T-helper 1 cell treated with Interleukin-12 subunit alpha and Interleukin-12 subunit beta and Interleukin-4 antibody, amounts not matched to agents 30 ng/mL and 1 ng/mL, for 36 hours (primary cell): Measurements from ENCODE around the gene SPANXN3. TPM values are rescaled to one million over a fixed set of nuclear protein-coding genes. Genes with fewer than 3 reads are reported as not detected.
"Not testable (repeated sequence)": the region's sequence is repeated elsewhere in the genome, so short reads cannot be mapped to it uniquely, and the experiment has no call there.

Experiments used
- intact Hi-C: fragments of 100-400 bp; cut with micrococcal nuclease; formaldehyde crosslinking; loops from one replicate; pipeline ENCODE4 v1.15.1; 2024
- total RNA-seq: library from RNA; stranded (reverse); gene quantifications from 2 replicates; pipeline ENCODE4 v1.2.3, GENCODE V29; 2022

Gene SPANXN3, protein sequence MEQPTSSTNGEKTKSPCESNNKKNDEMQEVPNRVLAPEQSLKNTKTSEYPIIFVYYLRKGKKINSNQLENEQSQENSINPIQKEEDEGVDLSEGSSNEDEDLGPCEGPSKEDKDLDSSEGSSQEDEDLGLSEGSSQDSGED
- not detected in 2 replicates for total RNA-seq

DNA sequence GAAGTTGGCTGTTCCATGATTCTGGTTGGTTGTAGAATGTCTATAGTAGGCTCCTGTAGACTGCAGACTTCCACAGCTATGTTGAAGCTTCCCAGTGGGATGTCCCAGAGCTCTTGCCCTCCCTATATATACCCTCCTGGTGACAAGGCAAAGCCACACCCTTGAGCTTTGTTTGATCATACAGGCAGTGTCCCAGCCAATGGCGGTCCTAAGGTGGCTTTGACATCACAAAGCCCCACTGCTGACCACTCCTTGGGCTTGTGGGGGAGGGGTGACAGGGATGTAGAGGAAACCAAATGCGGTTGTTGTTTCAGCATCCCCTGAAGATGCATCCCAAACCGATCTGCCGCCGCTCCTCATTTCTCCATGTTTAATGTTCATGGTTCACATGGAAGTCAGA, at the start of gene SPANXN3:
TSS of gene SPANXN3 (minus strand) at position 101 of the 400 bp plus-strand sequence. CDS start at position 17, 84 bp downstream.
- intact Hi-C loops: not testable (repeated sequence)

DNA sequence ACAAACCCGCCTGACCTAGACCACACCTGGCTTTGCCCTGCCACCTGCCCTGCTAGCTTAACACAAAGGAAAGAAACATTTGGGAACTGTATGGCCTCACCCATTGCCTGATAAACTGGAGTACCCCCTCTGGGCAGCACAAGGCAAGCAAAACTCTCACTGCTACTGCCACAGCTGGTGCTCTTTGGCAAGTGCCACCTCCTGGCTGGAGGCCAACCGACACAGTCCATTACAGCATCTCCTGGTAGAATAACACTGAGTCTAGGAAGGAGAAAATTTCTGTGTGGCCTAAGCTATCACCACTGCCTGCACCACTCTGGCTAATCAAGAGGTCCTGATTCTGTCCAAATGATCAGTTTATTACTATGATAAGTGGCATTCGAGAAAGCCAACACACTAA, 18.9 kb upstream of the SPANXN3 start:
- intact Hi-C loops: no loop called here

DNA sequence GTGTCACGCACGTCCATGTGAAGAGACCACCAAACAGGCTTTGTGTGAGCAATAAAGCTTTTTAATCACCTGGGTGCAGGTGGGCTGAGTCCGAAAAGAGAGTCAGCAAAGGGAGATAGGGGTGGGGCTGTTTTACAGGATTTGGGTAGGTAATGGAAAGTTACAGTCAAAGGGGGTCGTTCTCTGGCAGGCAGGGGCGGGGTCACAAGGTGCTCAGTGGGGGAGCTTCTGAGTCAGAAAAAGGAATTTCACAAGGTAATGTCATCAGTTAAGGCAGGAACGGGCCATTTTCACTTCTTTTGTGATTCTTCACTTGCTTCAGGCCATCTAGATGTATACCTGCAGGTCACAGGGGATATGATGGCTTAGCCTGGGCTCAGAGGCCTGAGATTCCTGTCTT, 15.1 kb downstream of the SPANXN3 start:
- intact Hi-C loops: not testable (repeated sequence)

DNA sequence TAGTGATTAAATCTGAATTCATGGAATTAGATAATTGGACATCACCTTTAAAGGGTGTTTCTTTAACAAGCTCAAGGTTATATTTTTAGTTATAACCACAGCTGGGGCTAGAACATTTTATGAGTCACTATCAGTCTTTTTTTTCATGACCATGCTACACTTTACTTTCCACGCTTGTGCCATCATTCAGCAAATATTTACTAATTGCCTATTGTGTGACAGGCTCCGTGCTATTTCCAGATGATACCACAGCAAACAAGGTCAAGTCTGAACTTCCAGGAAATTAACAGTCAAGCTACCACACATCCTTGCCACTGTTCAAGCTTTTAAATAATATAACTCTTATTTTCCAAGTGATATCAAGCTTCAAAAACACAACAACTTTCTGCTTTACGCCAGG, 16.5 kb downstream of the SPANXN3 start:
- intact Hi-C loops: no loop called here

DNA sequence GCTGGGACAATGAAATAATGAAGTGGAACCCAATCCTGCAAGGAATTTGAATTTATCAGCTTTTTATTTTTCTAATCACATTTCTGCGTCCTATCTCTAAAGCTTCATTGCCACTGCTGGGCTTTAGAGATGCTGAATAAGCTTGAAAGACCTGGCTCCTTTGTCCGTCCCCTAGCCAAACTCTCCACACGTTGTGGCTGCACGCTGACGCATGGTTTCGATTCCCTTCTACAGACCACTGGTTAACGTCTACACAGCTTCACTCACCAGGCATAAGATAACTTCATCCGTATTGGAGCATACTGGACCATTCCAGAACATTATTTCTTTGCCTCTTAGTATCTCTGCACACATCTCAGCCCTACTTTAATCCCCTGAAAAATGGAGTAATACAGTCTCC, 31.2 kb downstream of the SPANXN3 start:
- intact Hi-C loops: no loop called here

DNA sequence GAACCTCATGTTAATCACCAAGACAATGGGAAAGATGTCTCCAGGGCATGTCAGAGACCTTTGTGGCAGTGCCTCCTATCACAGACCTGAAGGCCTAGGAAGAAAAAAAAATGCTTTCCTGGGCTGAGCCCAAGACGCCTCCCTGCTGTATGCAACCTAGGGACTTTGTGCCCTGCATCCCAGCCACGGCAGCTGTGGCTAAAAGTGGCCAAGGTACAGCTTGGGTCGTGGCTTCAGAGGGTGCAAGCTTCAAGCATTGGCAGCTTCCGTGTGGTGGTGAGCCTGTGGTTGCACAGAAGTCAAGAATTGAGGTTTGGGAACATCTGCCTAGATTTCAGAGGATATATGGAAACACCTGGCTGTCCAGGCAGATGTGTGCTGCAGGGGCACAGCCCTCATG, 40.5 kb downstream of the SPANXN3 start:
- intact Hi-C loops: no loop called here

DNA sequence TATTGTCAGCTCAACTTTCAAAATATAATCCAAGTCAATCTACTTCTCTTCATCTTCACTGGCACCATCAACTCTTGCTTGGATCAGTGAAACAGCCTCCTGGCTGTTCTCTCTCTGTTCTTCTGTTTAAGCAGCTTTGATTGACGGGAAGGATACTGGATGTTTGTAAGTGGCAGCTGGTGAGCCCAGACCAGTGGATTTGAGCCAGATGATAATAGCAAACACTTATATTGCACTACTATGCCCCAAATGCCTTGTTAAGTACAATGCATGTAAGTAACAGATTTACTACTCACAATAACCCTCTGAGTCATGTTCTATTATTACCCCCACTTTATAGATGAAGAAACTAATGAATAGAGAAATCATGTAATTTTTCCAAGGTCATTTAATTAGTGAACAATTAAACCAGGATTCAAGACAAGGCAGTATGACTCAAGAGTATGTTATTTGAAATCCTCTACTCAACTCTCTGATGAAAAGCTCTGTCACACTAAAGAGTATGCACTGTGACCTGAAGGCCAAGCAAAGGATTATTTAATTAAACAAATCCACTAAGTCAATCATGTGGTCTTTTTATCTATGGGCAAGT, 44.8 kb downstream of the SPANXN3 start:
- intact Hi-C loops: no loop called here

DNA sequence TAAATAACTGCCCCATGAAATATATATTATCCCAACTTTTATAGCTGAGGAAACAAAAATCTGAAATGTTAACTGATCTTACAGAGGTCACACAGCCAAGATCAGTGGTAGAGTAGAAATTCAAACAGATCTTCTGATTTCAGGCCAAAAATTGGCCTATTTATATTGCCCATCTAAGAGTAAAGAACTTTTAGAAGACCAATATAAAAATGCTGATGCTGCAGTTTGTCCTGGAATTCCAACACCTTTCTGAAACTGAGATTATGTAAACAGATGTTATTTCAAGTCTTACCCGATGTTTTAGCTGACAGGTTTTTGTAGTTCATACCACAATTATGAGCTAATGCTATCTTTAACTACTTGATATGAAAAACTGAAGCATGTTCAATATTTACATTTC, 51.1 kb downstream of the SPANXN3 start:
- intact Hi-C loops: no loop called here

DNA sequence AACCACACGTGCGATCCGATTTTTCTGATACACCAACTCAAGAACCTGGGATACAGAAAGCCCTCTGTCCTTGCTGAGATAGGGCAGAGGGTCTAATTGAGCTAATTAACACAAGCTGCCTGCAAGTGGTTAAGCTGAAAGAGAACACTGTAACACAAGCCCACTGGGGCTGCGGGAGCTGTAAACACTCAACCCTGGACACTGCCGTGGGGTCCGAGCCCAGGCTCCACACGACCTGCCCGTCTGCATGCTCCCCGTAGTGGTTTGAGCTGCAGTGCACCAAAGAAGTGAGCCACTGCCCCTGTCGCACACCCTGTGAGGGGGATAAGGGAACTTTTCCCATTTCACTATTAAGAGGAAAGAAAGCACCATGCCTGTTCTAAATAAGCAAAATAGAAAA, 54.6 kb downstream of the SPANXN3 start:
- intact Hi-C loops: no loop called here

DNA sequence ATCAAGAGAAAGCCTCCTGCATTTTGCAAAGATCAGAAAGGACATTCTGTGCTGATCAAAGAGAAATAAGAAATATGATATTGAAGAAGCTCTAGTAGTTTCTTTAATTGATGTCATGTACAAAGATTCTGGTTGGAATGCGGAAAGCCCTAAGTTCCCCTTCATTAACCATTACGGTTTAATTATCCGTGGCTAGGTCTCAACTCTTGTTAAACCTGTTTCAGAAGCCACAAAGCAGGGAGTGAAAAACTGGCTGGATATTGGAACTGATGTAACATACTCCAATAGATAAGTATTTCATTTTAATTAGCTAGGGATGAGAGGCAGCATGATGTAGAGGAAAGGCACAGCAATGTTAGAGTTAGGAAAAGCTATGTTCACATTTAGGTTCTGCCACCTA, 55.7 kb downstream of the SPANXN3 start:
- intact Hi-C loops: no loop called here

Other genes with a start within 250 kb of the SPANXN3 start
- gene SLITRK4, start 118.6 kb upstream of the SPANXN3 start, total RNA-seq: not detected in 2 replicates
- not detected in 2 replicates for gene SPANXN2, start 203.3 kb upstream of the SPANXN3 start, total RNA-seq